HG02763 (cell line): ENCODE data around the gene UQCRH.

Experiments
- ATAC-seq: cut with Tn5 transposase; IDR thresholded peaks from one replicate; pipeline ENCODE4 v1.9.1; 2021; ENCODE audit warnings: mild to moderate bottlenecking, moderate library complexity; ENCODE audit not compliant: unreplicated experiment

UQCRH gene

GRCh38 chr1:46303038-46303871 lies at the start of gene UQCRH, which contains the start of gene LRRC41:
TSS of gene UQCRH (plus strand) at chr1:46303698. CDS start at chr1:46303767, 69 bp downstream.
TSS of gene LRRC41 (minus strand) at chr1:46303616. CDS start at chr1:46303322, 294 bp downstream.
- peak; percentile 74 for ATAC-seq

DNA sequence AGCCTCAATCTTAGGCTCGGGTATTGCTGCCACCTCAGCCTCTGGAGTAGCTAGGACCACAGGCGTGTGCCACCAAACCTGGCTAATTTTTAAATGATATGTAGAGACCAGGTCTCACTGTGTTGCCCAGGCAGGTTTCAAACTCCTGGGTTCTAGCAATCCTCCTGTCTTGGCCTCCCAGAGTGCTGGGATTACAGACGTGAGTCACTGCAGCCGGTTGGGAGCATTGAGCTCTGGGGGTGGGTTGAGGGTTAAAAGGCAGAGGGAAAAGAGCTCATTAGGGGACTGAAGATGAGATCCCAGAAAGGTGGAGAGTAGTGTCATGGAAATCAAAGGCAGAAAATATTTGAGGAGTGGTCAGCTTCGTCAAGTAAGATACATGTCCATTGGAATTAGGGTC lies 48.8 kb upstream of the UQCRH start:
- no peak for ATAC-seq

DNA sequence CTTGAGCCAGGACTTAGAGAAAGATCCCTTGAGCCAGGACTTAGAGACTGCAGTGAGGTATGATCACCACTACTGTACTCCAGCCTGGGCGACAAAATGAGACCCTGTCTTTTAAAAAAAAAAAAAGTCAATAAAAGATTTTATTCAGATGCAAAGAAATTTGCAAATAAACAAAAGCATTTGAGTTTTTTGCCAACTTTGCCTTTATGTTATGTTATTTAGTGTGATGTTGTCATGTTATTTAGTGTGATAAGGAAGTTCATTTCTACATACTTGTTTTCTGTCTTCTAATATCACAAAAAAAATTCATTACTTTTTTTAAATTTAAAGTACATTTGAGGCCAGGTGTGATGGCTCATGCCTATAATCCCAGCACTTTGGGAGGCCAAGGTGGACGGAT lies 47.0 kb upstream of the UQCRH start:
- no peak for ATAC-seq

- no peak for ATAC-seq
Observed at GRCh38 chr1:46262508-46262907, 41.0 kb upstream of the UQCRH start.

GRCh38 chr1:46263146-46263545 lies 40.4 kb upstream of the UQCRH start:
- no peak for ATAC-seq

DNA sequence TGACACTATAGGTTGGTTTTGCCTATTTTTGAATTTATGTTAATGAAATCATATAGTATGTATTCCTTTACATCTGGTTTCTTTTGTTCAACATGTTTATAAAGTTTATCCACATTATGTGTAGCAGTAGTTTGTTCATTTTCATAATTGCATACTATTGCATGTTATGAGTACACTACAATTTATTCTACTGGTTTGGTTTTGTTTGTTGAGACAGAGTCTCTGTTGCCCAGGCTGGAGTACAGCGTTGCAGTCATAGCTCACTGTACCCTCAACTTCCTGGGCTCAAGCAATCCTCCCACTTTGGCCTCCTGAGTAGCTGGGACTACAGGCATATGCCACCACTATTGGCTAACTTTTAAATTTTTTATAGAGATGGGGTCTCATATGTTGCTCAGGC lies 34.9 kb upstream of the UQCRH start:
- no peak for ATAC-seq

DNA sequence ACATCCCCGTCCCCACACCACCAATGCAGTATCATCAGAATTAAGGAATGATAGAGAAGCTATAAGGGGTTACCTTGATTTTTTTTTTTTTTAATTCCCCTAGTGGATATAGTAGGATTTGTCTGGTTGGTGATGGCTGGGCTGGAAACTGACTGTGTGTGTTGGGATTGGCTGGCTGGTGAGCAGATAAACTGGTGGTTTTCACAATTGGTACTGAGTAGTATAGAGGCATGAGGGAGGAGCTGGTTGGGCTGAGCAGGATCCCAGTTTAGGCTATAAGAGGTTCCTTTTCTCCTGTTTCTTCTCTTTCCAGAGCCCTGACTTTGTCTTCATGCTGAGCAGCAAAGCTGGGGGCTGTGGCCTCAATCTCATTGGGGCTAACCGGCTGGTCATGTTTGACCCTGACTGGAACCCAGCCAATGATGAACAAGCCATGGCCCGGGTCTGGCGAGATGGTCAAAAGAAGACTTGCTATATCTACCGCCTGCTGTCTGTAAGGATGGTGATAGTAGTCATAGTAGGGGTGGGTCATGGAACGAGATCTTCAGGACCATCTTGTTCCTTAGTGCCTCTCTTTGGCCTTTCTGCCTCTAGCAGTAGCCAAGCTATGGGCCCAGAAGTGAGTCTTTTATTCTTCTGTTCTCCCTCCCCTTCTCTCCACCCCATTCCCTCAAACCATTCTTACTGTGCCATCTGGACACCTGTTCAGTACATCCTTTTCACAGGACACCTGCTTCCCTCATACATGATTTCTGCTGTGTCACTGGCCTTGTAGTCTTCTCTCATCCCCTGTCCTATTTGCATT lies 29.1 kb upstream of the UQCRH start:
- no peak for ATAC-seq

DNA sequence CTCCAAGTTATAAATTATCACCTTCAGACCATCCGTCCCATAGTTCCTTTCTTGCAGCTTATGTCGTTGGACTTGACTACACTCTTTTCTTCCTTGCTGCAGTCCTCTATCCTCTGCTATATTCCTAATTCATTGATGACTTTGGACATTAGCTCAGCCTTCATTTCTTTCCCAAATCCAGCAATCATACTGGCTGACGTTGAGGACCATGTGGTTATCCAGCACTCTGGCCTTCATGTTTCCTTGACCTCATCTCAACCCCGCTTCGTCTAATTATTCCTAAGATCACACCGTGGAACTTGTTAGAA lies 28.5 kb upstream of the UQCRH start:
- ATAC-seq, result no peak

DNA sequence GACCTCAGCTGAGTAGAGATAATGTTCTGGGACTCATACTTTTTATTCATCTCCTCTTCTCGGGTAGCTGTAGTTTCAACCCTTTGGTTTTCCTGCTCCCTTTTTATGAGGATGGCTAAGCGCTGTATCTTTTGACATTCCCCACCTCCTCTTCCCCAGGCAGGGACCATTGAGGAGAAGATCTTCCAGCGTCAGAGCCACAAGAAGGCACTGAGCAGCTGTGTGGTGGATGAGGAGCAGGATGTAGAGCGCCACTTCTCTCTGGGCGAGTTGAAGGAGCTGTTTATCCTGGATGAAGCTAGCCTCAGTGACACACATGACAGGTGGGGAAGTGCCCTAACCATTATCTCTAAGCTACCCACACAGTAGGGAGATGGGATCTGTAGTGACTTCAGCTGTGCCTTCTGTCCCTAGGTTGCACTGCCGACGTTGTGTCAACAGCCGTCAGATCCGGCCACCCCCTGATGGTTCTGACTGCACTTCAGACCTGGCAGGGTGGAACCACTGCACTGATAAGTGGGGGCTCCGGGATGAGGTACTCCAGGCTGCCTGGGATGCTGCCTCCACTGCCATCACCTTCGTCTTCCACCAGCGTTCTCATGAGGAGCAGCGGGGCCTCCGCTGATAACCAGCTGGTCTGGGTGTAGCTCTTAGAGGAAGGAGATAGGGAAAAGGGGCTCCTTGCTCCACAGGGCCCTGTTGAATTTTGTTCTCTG lies 25.7 kb upstream of the UQCRH start:
- ATAC-seq, result no peak

- ATAC-seq, result no peak
Observed at GRCh38 chr1:46278807-46279206, 24.7 kb upstream of the UQCRH start.

GRCh38 chr1:46280092-46280491 lies 23.4 kb upstream of the UQCRH start:
- no peak for ATAC-seq

- ATAC-seq, result no peak
Observed at GRCh38 chr1:46281021-46281420, 22.5 kb upstream of the UQCRH start.

GRCh38 chr1:46284058-46284457 lies 19.4 kb upstream of the UQCRH start:
- ATAC-seq, result no peak

DNA sequence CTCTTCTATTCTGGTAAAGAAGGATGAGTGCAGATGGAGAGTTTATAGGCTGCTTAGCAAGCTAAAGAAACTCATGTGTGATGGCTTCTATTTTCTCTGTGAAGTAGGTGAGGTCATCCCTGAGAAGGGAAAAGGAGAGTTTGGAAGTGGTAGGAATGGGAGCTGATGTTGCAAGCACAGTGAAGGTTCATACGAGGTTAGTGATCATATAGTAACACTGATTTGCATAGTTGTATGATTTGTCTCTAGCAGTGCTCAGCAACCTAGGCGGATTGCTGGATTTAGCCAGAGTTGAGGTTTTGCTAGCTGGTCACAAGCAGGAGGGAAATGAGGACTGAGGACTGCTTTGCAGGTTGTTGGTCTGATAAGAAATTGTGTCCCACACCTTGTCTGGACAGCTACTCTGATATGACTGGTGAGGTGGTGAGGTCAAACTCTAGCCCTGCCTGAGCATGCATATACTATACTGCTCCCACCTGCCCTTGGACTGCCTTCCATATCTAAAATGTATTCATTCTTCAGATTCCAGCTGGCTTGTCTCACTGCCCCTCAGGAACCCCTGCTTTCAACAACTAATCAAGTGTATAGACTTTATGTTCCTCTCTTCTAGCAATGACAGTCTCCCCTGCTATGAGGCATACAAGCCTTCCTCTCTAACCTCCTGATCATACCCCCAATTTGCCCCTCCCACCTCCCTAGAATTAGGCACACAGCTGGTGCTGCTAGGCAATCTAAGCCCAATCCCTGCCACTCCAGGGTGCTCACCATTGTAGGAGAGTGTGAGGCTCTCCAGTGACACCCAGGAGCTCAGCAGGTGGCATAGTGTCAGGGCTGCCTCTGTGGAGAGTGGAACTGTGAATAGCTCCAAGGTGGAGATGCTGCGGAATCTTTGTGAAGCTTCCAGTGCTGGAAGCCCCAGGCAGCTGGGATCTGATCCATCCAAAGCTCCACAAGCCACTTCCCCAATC lies 18.6 kb upstream of the UQCRH start:
- no peak for ATAC-seq

DNA sequence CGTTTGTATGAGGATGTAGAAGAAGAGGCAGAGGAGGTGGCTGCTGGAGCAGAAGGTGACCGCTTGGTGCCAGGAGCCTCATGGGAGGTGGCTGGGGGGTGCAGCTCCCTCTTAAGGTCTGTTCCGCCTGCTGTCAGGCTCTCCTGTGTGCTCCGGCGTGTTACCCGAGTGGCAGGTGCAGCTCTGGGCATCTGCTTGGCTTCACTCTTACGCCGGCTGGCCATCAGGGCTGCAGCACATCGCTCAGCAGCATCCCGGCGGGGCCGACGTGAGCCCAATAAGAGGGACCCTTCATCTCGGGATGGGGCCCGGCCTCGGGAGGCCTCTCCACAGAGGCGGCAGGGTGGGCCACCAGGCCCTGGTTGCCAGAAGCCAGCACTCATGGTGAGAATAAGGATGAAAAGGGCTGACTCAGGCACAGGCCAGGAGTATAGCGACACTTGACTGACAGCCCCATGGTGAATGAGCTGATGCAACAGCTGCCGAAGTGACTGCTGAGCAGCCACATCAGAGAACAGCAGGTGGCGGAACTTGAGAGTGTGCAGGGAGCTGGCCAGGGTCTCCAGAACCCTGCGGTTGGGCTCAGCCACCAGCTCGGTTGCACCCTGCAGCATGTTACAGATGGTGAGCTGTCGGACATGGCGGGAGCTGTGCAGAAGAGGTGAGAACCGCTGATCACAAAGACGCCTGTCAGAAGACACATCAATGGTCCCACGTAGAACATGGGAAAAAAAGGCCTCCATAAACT lies 17.6 kb upstream of the UQCRH start:
- ATAC-seq, result no peak

- no peak for ATAC-seq
Observed at GRCh38 chr1:46288485-46289133, 14.9 kb upstream of the UQCRH start.

DNA sequence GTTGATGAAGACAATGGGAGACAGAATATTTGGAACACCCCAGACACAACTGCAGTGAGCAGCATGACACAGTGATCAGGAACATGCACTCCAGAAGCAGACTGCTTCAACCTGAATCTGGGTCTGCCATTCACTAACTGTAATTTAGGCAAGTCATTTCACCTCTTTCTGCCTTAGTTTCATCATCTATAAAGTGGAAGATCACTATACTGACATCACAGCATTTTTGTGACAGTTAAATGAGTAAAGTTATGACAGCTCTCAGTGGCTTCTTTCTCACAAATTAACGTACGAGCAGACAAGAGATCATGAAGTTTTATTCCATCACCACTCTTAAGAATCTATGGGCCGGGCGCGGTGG lies 14.4 kb upstream of the UQCRH start:
- no peak for ATAC-seq

- ATAC-seq, result no peak
Observed at GRCh38 chr1:46289976-46290375, 13.5 kb upstream of the UQCRH start.

DNA sequence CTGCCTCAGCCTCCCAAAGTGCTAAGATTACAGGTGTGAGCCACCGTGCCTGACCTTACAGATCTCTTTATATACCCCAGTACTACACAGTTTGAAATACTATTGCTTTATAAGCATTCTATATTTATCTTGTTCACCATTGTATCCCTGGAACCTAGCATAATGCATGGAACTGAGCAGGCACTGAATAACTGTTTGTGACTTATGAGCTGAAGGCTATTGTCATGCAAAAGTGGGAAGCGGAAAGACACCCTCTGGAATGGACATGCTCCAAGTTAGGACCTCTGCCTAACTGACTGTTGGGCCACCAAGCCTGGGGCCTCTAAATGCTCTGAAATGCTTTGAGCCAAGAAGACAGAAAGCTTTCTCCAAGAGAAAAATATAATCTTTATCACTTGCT lies 8.2 kb upstream of the UQCRH start:
- ATAC-seq, result no peak
